A549 (cell line): Measurements from ENCODE around the gene CHRNB1. TPM values are rescaled to one million over a fixed set of nuclear protein-coding genes. Genes with fewer than 3 reads are reported as not detected.
A peak's percentile ranks its signal among the peaks of the same experiment; 100 is the strongest.

Experiments used
- ATAC-seq, 2 experiments: fragments of 200-7000 bp in 1 of 2; fragments of >200 bp in 1 of 2; cut with Nextera tagmentation in 1 of 2; cut with Tn5 transposase in 1 of 2; 3 replicates each; pipeline versions ENCODE4 v1.8.0 to v1.9.1; 2018 to 2020; ENCODE audit warnings: mild to moderate bottlenecking in 1 of 2, moderate library complexity in 1 of 2
- CTCF ChIA-PET: fragments of 300-600 bp; sonication (Branson Sonifier 250); formaldehyde crosslinking; extraction: SDS; loops from one replicate; lab custom pipeline; 2021; ENCODE audit warnings: antibody characterized with exemption, inconsistent platforms; lab: Yijun Ruan, JAX
- POLR2A ChIA-PET: fragments of 350-600 bp; formaldehyde crosslinking; extraction: SDS; loops from one replicate; lab custom pipeline; 2021; ENCODE audit warnings: antibody characterized with exemption, inconsistent platforms; lab: Yijun Ruan, JAX
- DNase-seq, 2 experiments: peaks; one replicate each; pipeline versions ENCODE4 v3.0.0 to v3.0.0-alpha.2; 2011 to 2016; ENCODE audit warnings: low read depth in 1 of 2, low spot score in 1 of 2
- FAIRE-seq: peaks from 2 replicates; lab custom pipeline; 2011; peaks lifted over from hg19 to GRCh38; lab: Jason Lieb, UNC
- H3K27ac ChIP-seq, 2 experiments: fragments of >200 bp; sonication (Bioruptor Twin); formaldehyde crosslinking; 3 replicates each; pipeline ENCODE4 v1.5.1; 2016 to 2017
- H3K4me1 ChIP-seq: fragments of >200 bp; sonication (Bioruptor Twin); formaldehyde crosslinking; 3 replicates; pipeline ENCODE4 v1.6.1; 2016
- H3K4me2 ChIP-seq: fragments of >200 bp; sonication (Bioruptor Twin); formaldehyde crosslinking; 3 replicates; pipeline ENCODE4 v1.6.1; 2016
- H3K4me3 ChIP-seq: fragments of >200 bp; sonication (Bioruptor Twin); formaldehyde crosslinking; 3 replicates; pipeline ENCODE4 v1.5.1; 2016
- H3K9me3 ChIP-seq: fragments of >200 bp; sonication (Bioruptor Twin); formaldehyde crosslinking; 3 replicates; pipeline ENCODE4 v1.6.1; 2016
- CBX2 ChIP-seq: fragments of 200-600 bp; sonication (generic); IDR thresholded peaks from 2 replicates; pipeline ENCODE4 v1.6.1; 2016; ENCODE audit warnings: low read depth, mild to moderate bottlenecking, borderline replicate concordance
- CHD2 ChIP-seq: fragments of 150-350 bp; IDR thresholded peaks from 2 replicates; pipeline ENCODE4 v1.6.1; 2014; ENCODE audit warnings: low read length; ENCODE audit not compliant: partially characterized antibody
- CHD4 ChIP-seq: fragments of 200-600 bp; sonication (generic); IDR thresholded peaks from 2 replicates; pipeline ENCODE4 v1.6.1; 2016; ENCODE audit warnings: antibody characterized with exemption, mild to moderate bottlenecking, borderline replicate concordance
- E2F6 ChIP-seq: IDR thresholded peaks from 2 replicates; pipeline ENCODE4 v1.6.1; 2012; ENCODE audit warnings: low read depth, borderline replicate concordance
- EHF ChIP-seq: fragments of 250-450 bp; sonication (Bioruptor Pico); IDR thresholded peaks from 2 replicates; pipeline ENCODE4 v1.5.0; 2020; ENCODE audit warnings: mild to moderate bottlenecking
- EP300 ChIP-seq, 2 experiments: fragments of >200 bp; sonication (Bioruptor Twin); formaldehyde crosslinking; IDR thresholded peaks; 2 replicates in 1 of 2; 3 replicates in 1 of 2; pipeline ENCODE4 v1.6.1; 2016 to 2017
- FOSB ChIP-seq: fragments of 250-450 bp; sonication (Bioruptor Pico); IDR thresholded peaks from 2 replicates; pipeline ENCODE4 v1.5.0; 2020; ENCODE audit warnings: mild to moderate bottlenecking, moderate library complexity
- FOSL2 ChIP-seq, 2 experiments: fragments of 450-650 bp in 1 of 2; fragments of >200 bp in 1 of 2; sonication (Bioruptor Twin) in 1 of 2; formaldehyde crosslinking; IDR thresholded peaks; 2 replicates each; pipeline versions ENCODE4 v1.5.0 to v1.6.1; 2016 to 2020; ENCODE audit warnings: mild to moderate bottlenecking in 1 of 2, moderate library complexity in 1 of 2
- FOXS1 ChIP-seq: fragments of 250-450 bp; sonication (Bioruptor Pico); IDR thresholded peaks from 2 replicates; pipeline ENCODE4 v1.5.0; 2020; ENCODE audit warnings: mild to moderate bottlenecking, moderate library complexity
- HEYL ChIP-seq: fragments of 250-450 bp; sonication (Bioruptor Pico); IDR thresholded peaks from 2 replicates; pipeline ENCODE4 v1.8.0; 2021; ENCODE audit warnings: mild to moderate bottlenecking, moderate library complexity
- HOXA7 ChIP-seq: fragments of 250-450 bp; sonication (Bioruptor Pico); IDR thresholded peaks from 2 replicates; pipeline ENCODE4 v1.5.0; 2020; ENCODE audit warnings: mild to moderate bottlenecking, moderate library complexity
- HOXB5 ChIP-seq: fragments of 250-450 bp; sonication (Bioruptor Pico); IDR thresholded peaks from 2 replicates; pipeline ENCODE4 v1.5.0; 2020; ENCODE audit warnings: mild to moderate bottlenecking, moderate library complexity
- JUN ChIP-seq, 2 experiments: fragments of >200 bp; sonication (Bioruptor Twin); formaldehyde crosslinking; IDR thresholded peaks; 2 replicates in 1 of 2; 3 replicates in 1 of 2; pipeline ENCODE4 v1.6.1; 2016 to 2017
- KDM1A ChIP-seq: fragments of 200-600 bp; sonication (generic); IDR thresholded peaks from 2 replicates; pipeline ENCODE4 v1.6.1; 2016; ENCODE audit warnings: low read depth, mild to moderate bottlenecking
- KDM5A ChIP-seq: fragments of 200-600 bp; sonication (generic); IDR thresholded peaks from 2 replicates; pipeline ENCODE4 v1.6.1; 2016; ENCODE audit warnings: antibody characterized with exemption, mild to moderate bottlenecking
- MAFK ChIP-seq: fragments of 450-650 bp; IDR thresholded peaks from 2 replicates; pipeline ENCODE4 v1.6.1; 2014; ENCODE audit not compliant: partially characterized antibody
- MAZ ChIP-seq: fragments of 150-350 bp; IDR thresholded peaks from 2 replicates; pipeline ENCODE4 v1.6.1; 2014; ENCODE audit warnings: antibody characterized with exemption, low read depth, low read length, borderline replicate concordance
- MYC ChIP-seq: IDR thresholded peaks from 2 replicates; pipeline ENCODE4 v1.6.1; 2012; ENCODE audit warnings: mild to moderate bottlenecking, inconsistent platforms, low read length, improper control_type of control experiment, borderline replicate concordance
- NPAS2 ChIP-seq: fragments of 250-450 bp; sonication (Bioruptor Pico); IDR thresholded peaks from 2 replicates; pipeline ENCODE4 v1.8.0; 2022; ENCODE audit warnings: mild to moderate bottlenecking, moderate library complexity, borderline replicate concordance
- POLR2A ChIP-seq: IDR thresholded peaks from 2 replicates; pipeline ENCODE4 v1.6.1; 2012; ENCODE audit warnings: mild to moderate bottlenecking, low read length
- RAD21 ChIP-seq, 2 experiments: fragments of >200 bp in 1 of 2; sonication (Bioruptor Twin) in 1 of 2; formaldehyde crosslinking in 1 of 2; IDR thresholded peaks in 1 of 2; conservative IDR thresholded peaks in 1 of 2; 2 replicates in 1 of 2; 3 replicates in 1 of 2; pipeline ENCODE4 v1.6.1; 2012 to 2018; ENCODE audit warnings: inconsistent platforms in 1 of 2
- SMC3 ChIP-seq: fragments of >200 bp; sonication (Bioruptor Twin); formaldehyde crosslinking; IDR thresholded peaks from 3 replicates; pipeline ENCODE4 v1.6.1; 2018; ENCODE audit warnings: inconsistent platforms
- SREBF2 ChIP-seq: fragments of 450-650 bp; IDR thresholded peaks from 2 replicates; pipeline ENCODE4 v1.6.1; 2014; ENCODE audit warnings: mild to moderate bottlenecking, moderate library complexity
- TP53 ChIP-seq: fragments of 250-450 bp; sonication (Bioruptor Pico); IDR thresholded peaks from 2 replicates; pipeline ENCODE4 v1.5.0; 2021; ENCODE audit warnings: mild to moderate bottlenecking, moderate library complexity
- USF2 ChIP-seq: fragments of 450-650 bp; IDR thresholded peaks from 2 replicates; pipeline ENCODE4 v1.6.1; 2014; ENCODE audit warnings: antibody characterized with exemption
- ZC3H11A ChIP-seq: fragments of 450-650 bp; IDR thresholded peaks from 2 replicates; pipeline ENCODE4 v1.6.1; 2014; ENCODE audit warnings: antibody characterized with exemption, mild to moderate bottlenecking
- whole genome bisulfite sequencing: methylation state at CpG from one replicate; pipeline ENCODE4 v1.1.6; 2017; ENCODE audit errors: missing lambda C conversion rate; 5-methylcytosine and 5-hydroxymethylcytosine counted together
- polyA minus RNA-seq: library from RNA; depleted of rRNA, polyadenylated mRNA; stranded (reverse); fragments of >200 nt; gene quantifications from 2 replicates; pipeline ENCODE4 v1.2.3, GENCODE V29; 2011; rRNA and poly(A)+ RNA removed
- polyA plus RNA-seq, 4 experiments: library from polyadenylated mRNA; depleted of rRNA in 3 of 4; stranded (reverse); fragments of >200 nt; fragmentation: RNase III in 1 of 4; extraction: RNeasy Plus Mini Kit Qiagen cat#74134 plus additional on column Dnase treatment in 1 of 4; gene quantifications; 2 replicates in 3 of 4; 3 replicates in 1 of 4; pipeline ENCODE4 v1.2.3, GENCODE V29; 2011 to 2017
- TF ChIP-seq, protein P1 (sequence below): fragments of >200 bp; sonication (Bioruptor Twin); formaldehyde crosslinking; IDR thresholded peaks from 2 replicates; pipeline ENCODE4 v1.6.1; 2016

The CHRNB1 gene
- polyA plus RNA-seq (2011; rRNA removed), result 6.5 and 6.9 TPM in 2 replicates
- polyA plus RNA-seq (2012; cell fraction: cytosol; rRNA removed), result 10.5 and 10.6 TPM in 2 replicates
- polyA plus RNA-seq (2012; cell fraction: nucleus; rRNA removed), result 3.0 and 4.2 TPM in 2 replicates
- 6.2 to 8.4 TPM (median 8.0 TPM) in 3 replicates for polyA plus RNA-seq (2017; fragmentation: RNase III; extraction: RNeasy Plus Mini Kit Qiagen cat#74134 plus additional on column Dnase treatment)
- 4.1 and 5.9 TPM in 2 replicates for polyA minus RNA-seq

DNA sequence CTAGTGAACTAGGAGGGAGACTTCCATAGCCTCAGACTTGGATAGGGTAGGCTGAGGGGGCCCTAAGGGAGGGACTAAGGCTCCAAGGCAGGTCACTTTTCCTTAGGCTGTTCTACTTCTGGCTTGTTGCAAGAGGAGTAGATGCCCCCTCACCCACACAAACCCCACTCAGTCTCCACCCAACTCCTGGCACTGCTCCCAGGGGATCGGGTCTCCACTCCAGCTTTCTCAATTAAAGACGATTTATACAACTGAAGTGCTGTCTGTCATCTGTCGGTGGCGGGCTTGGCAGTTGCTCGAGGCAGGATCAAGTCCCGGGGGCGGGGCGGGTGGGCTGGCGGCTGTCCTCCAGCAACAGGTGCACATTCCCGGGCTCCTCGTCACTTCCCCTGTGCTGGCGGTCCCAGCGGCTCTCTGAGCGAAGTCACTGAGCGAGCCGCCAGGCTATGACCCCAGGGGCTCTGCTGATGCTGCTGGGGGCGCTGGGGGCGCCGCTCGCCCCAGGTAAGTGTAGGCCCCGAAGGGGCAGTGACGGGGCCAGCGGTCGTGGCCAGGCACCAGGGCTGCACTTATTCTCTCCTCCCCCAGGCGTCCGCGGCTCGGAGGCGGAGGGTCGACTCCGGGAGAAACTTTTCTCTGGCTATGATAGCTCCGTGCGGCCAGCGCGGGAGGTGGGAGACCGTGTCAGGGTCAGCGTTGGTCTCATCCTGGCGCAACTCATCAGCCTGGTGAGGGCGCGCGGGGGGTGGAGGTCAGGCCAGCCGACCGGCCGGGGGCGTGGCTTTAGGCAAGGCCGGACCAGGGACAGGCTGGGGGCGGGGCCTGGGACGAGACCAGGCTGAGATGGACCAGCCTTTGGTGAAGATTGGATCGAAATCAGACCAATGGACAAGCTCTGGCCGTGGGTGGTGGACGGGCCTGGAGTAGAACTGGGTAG lies at the start of gene CHRNB1:
Gene CHRNB1 (plus strand): TSS at position 380 of the 937 bp plus-strand sequence. CDS start 67 bp downstream, at position 447.
- WGBS, result 70% methylated on average over 37 of the region's 51 CpGs
- FAIRE-seq (no peak), ATAC-seq (peak; percentile 62 to 82), DNase-seq (peak; percentile 68 to 71)
- ChIA-PET POLR2A (interaction anchor here (0.6 to 2.7 kb wide), 5 partner anchors 17 to 51 kb away, joined by 3 to 8 read pairs (median 4); partner anchors contain the start of genes PLSCR3, POLR2A, TMEM256 and ZBTB4), CTCF (interaction anchor here (0.9 to 30.1 kb wide), 10 partner anchors 4 to 115 kb away, joined by 3 to 342 read pairs (median 6); partner anchors contain the start of genes CHRNB1, FGF11, KCTD11 and SENP3)
- TF ChIP-seq CHD2 (no peak), SMC3 (no peak), E2F6 (no peak), HEYL (CRISPR knock-in tag) (no peak), TP53 (no peak), MAZ (no peak), CBX2 (no peak), RAD21 (conservative IDR thresholded peaks at IDR 0.05 in 1 of 2, IDR thresholded peaks at IDR 0.05 in 1 of 2) (no peak), EHF (no peak), FOSB (CRISPR knock-in tag) (no peak), POLR2A (no peak), HOXB5 (CRISPR knock-in tag) (no peak), MYC (no peak), ZC3H11A (no peak)
- TF ChIP-seq, protein P1, sequence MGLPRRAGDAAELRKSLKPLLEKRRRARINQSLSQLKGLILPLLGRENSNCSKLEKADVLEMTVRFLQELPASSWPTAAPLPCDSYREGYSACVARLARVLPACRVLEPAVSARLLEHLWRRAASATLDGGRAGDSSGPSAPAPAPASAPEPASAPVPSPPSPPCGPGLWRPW, result no peak
- peak within 1 kb of the TSS; percentile 83 for H3K4me2 ChIP-seq
- H3K4me1 ChIP-seq, result peaks cover 23% of the 10 kb centered on the region
- no peaks in the 10 kb centered on the region for H3K9me3 ChIP-seq
- peak within 1 kb of the TSS; percentile 37 for H3K4me3 ChIP-seq
- peak within 1 kb of the TSS; percentile 63 to 74 for H3K27ac ChIP-seq

- DNase-seq, result no peak
- CTCF ChIA-PET, result interaction anchor here (1.4 to 17.1 kb wide), 3 partner anchors 40 to 42 kb away, joined by 6 to 139 read pairs (median 34); partner anchors contain the start of genes KCTD11 and TMEM95
- ATAC-seq, result no peak
- Histone ChIP-seq H3K27ac (no peak overlapping the region), H3K4me3 (no peak overlapping the region), H3K4me1 (peaks cover 20% of the 10 kb centered on the region; the same call in 1 of the 3 replicates), H3K9me3 (no peaks in the 10 kb centered on the region), H3K4me2 (no peak overlapping the region)
- TF ChIP-seq FOXS1, result no peak
- no peak; the same call in 1 of the 2 replicates for TF ChIP-seq POLR2A
- TF ChIP-seq MYC, result no peak
- no peak for TF ChIP-seq FOSB (CRISPR knock-in tag)
- TF ChIP-seq HOXA7 (CRISPR knock-in tag), result no peak
- TF ChIP-seq, protein P1, result no peak
- TF ChIP-seq HOXB5 (CRISPR knock-in tag), result no peak
- no peak for TF ChIP-seq ZC3H11A
- TF ChIP-seq EP300 (IDR thresholded peaks at IDR 0.05), result no peak
- no peak for FAIRE-seq
- WGBS, result 97% methylated on average over 4 of the region's 4 CpGs
- POLR2A ChIA-PET, result interaction anchor here (2.9 kb wide), 1 partner anchor 7 kb away, joined by 26 read pairs; the partner anchor contains the start of gene TMEM256
These were observed 48.7 kb upstream of the CHRNB1 start for GRCh38 chr17:7396147-7396546.

GRCh38 chr17:7398612-7399011 lies 46.2 kb upstream of the CHRNB1 start:
- Histone ChIP-seq H3K27ac (no peak overlapping the region), H3K4me3 (no peak overlapping the region), H3K4me2 (no peak overlapping the region), H3K9me3 (no peaks in the 10 kb centered on the region), H3K4me1 (peaks cover 24% of the 10 kb centered on the region)
- POLR2A ChIA-PET, result interaction anchor here (0.7 to 0.9 kb wide), 2 partner anchors 38 to 45 kb away, joined by 3 to 4 read pairs; no protein-coding TSS in a partner anchor
- no peak for FAIRE-seq
- CTCF ChIA-PET, result interaction anchor here (0.8 to 4.9 kb wide), 9 partner anchors 10 to 162 kb away, joined by 3 to 34 read pairs (median 6); partner anchors contain the start of gene TMEM95
- DNase-seq, result no peak
- ATAC-seq, result no peak
- 79% methylated on average over 2 of the region's 2 CpGs for WGBS
- TF ChIP-seq KDM5A (no peak), JUN (IDR thresholded peaks at IDR 0.05) (no peak), FOSB (CRISPR knock-in tag) (no peak), KDM1A (no peak), CHD4 (no peak), TP53 (no peak), USF2 (no peak), FOSL2 (IDR thresholded peaks at IDR 0.05) (no peak), FOSL2 (CRISPR knock-in tag; IDR thresholded peaks at IDR 0.05) (no peak), SMC3 (no peak), MAFK (no peak), HOXA7 (CRISPR knock-in tag) (no peak), CHD2 (no peak), NPAS2 (CRISPR knock-in tag) (no peak), SREBF2 (no peak)
